ENCODE data around the gene ICE2. TPM values are rescaled to one million over a fixed set of nuclear protein-coding genes. Genes with fewer than 3 reads are reported as not detected.

Gene ICE2
- total and polyA plus RNA-seq, 2 of the 8 experiments (the other 6 are each of a cell fraction or from before 2014, with no cell fraction given): 40.0 to 87.3 TPM

- TF ChIP-seq NANOG (IDR thresholded peaks at IDR 0.05; ENCODE audit: insufficient read depth, low read depth, low read length, poor library complexity, severe bottlenecking): no peak
- no peak for TF ChIP-seq RFX5 (IDR thresholded peaks at IDR 0.05; ENCODE audit: borderline replicate concordance, low read depth, low read length)
- TF ChIP-seq, protein P1, sequence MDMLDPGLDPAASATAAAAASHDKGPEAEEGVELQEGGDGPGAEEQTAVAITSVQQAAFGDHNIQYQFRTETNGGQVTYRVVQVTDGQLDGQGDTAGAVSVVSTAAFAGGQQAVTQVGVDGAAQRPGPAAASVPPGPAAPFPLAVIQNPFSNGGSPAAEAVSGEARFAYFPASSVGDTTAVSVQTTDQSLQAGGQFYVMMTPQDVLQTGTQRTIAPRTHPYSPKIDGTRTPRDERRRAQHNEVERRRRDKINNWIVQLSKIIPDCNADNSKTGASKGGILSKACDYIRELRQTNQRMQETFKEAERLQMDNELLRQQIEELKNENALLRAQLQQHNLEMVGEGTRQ (IDR thresholded peaks at IDR 0.05; ENCODE audit: low read length): no peak
Measured at GRCh38 chr15:60428935-60429334, 50.0 kb downstream of the ICE2 start (continued).

All from H1 (cell line).